HEK293 (cell line): ENCODE measurements around the gene BTG2.

Source experiments
- CTCF ChIA-PET: fragments of 350-600 bp; formaldehyde crosslinking; extraction: SDS; loops from one replicate; lab custom pipeline; 2021; ENCODE audit warnings: antibody characterized with exemption; lab: Yijun Ruan, JAX
- POLR2A ChIA-PET: fragments of 300-600 bp; formaldehyde crosslinking; extraction: SDS; loops from one replicate; lab custom pipeline; 2020; ENCODE audit warnings: antibody characterized with exemption, inconsistent platforms; lab: Yijun Ruan, JAX
- H3K27ac ChIP-seq: fragments of 200-500 bp; sonication (Bioruptor generic); 2 replicates; pipeline ENCODE4 v1.5.1; 2014; ENCODE audit warnings: low read depth, low read length, control low read depth, inconsistent platforms; ENCODE audit errors: extremely low read depth
- H3K36me3 ChIP-seq, 2 experiments: fragments of 200-500 bp in 1 of 2; sonication (Bioruptor generic) in 1 of 2; 1 replicate in 1 of 2; 2 replicates in 1 of 2; pipeline ENCODE4 v1.5.1; 2014 to 2017; ENCODE audit warnings: inconsistent platforms in 2 of 2, low read length in 2 of 2; ENCODE audit not compliant: control insufficient read depth in 2 of 2, insufficient read depth in 1 of 2
- H3K4me1 ChIP-seq: fragments of 200-500 bp; sonication (Bioruptor generic); 2 replicates; pipeline ENCODE4 v1.5.1; 2014; ENCODE audit warnings: mild to moderate bottlenecking, low read length, inconsistent platforms; ENCODE audit not compliant: control insufficient read depth, insufficient read depth
- H3K4me3 ChIP-seq: 2 replicates; pipeline ENCODE4 v1.5.1; 2011; ENCODE audit warnings: low read depth, mild to moderate bottlenecking, control low read depth, low read length, moderate library complexity
- H3K9me3 ChIP-seq: fragments of 200-500 bp; sonication (Bioruptor generic); 2 replicates; pipeline ENCODE4 v1.5.1; 2014; ENCODE audit warnings: low read depth, low read length, inconsistent platforms; ENCODE audit not compliant: control insufficient read depth, insufficient read depth
- AEBP2 ChIP-seq: fragments of 450-650 bp; formaldehyde crosslinking; IDR thresholded peaks from 2 replicates; pipeline ENCODE4 v1.5.1; 2016; ENCODE audit warnings: missing biosample characterization, missing genetic modification characterization, borderline replicate concordance
- GFI1B ChIP-seq: fragments of 450-650 bp; formaldehyde crosslinking; IDR thresholded peaks from 2 replicates; pipeline ENCODE4 v1.5.1; 2016; ENCODE audit warnings: missing biosample characterization, missing genetic modification characterization
- IKZF3 ChIP-seq: fragments of 450-650 bp; IDR thresholded peaks from 2 replicates; pipeline ENCODE4 v1.5.0; 2018; ENCODE audit warnings: missing biosample characterization, mild to moderate bottlenecking, missing genetic modification characterization, moderate library complexity
- KLF16 ChIP-seq: fragments of 450-650 bp; formaldehyde crosslinking; IDR thresholded peaks from 2 replicates; pipeline ENCODE4 v1.5.1; 2017; ENCODE audit warnings: missing biosample characterization, missing genetic modification characterization
- SALL2 ChIP-seq: fragments of 450-650 bp; formaldehyde crosslinking; IDR thresholded peaks from 2 replicates; pipeline ENCODE4 v1.5.0; 2017; ENCODE audit warnings: missing biosample characterization, mild to moderate bottlenecking, missing genetic modification characterization, borderline replicate concordance
- WT1 ChIP-seq: fragments of 450-650 bp; formaldehyde crosslinking; IDR thresholded peaks from 2 replicates; pipeline ENCODE4 v1.5.1; 2016; ENCODE audit warnings: missing biosample characterization, missing genetic modification characterization
- ZFP37 ChIP-seq: fragments of 450-650 bp; formaldehyde crosslinking; IDR thresholded peaks from 2 replicates; pipeline ENCODE4 v1.5.1; 2016; ENCODE audit warnings: missing biosample characterization, missing genetic modification characterization
- ZNF112 ChIP-seq: fragments of 450-650 bp; formaldehyde crosslinking; IDR thresholded peaks from 2 replicates; pipeline ENCODE4 v1.5.0; 2017; ENCODE audit warnings: missing biosample characterization, missing genetic modification characterization
- ZNF146 ChIP-seq: fragments of 450-650 bp; formaldehyde crosslinking; IDR thresholded peaks from 2 replicates; pipeline ENCODE4 v1.5.1; 2016; ENCODE audit warnings: missing biosample characterization, missing genetic modification characterization
- ZNF157 ChIP-seq: fragments of 450-650 bp; formaldehyde crosslinking; IDR thresholded peaks from 2 replicates; pipeline ENCODE4 v1.5.1; 2016; ENCODE audit warnings: missing biosample characterization, missing genetic modification characterization
- ZNF169 ChIP-seq: fragments of 450-650 bp; formaldehyde crosslinking; IDR thresholded peaks from 2 replicates; pipeline ENCODE4 v1.5.1; 2016; ENCODE audit warnings: missing biosample characterization, missing genetic modification characterization
- ZNF24 ChIP-seq: fragments of 450-650 bp; formaldehyde crosslinking; IDR thresholded peaks from 2 replicates; pipeline ENCODE4 v1.5.1; 2016; ENCODE audit warnings: missing biosample characterization, missing genetic modification characterization
- ZNF274 ChIP-seq, 2 experiments: fragments of 200-500 bp in 1 of 2; fragments of 450-650 bp in 1 of 2; sonication (Bioruptor generic) in 1 of 2; formaldehyde crosslinking in 1 of 2; IDR thresholded peaks; 2 replicates each; pipeline versions ENCODE4 v1.5.1 to v1.6.1; 2014 to 2016; ENCODE audit warnings: borderline replicate concordance in 1 of 2, inconsistent platforms in 1 of 2, low read length in 1 of 2, missing biosample characterization in 1 of 2, missing genetic modification characterization in 1 of 2
- ZNF280D ChIP-seq: fragments of 450-650 bp; formaldehyde crosslinking; IDR thresholded peaks from 2 replicates; pipeline ENCODE4 v1.5.1; 2016; ENCODE audit warnings: missing biosample characterization, missing genetic modification characterization
- ZNF311 ChIP-seq: fragments of 450-650 bp; formaldehyde crosslinking; IDR thresholded peaks from 2 replicates; pipeline ENCODE4 v1.5.1; 2017; ENCODE audit warnings: missing biosample characterization, missing genetic modification characterization, borderline replicate concordance
- ZNF366 ChIP-seq: fragments of 450-650 bp; formaldehyde crosslinking; conservative IDR thresholded peaks from 2 replicates; pipeline ENCODE4 v1.5.1; 2016; ENCODE audit warnings: missing biosample characterization, missing genetic modification characterization
- ZNF398 ChIP-seq: fragments of 450-650 bp; formaldehyde crosslinking; IDR thresholded peaks from 2 replicates; pipeline ENCODE4 v1.5.1; 2017; ENCODE audit warnings: missing biosample characterization, missing genetic modification characterization
- ZNF488 ChIP-seq: fragments of 450-650 bp; formaldehyde crosslinking; IDR thresholded peaks from 2 replicates; pipeline ENCODE4 v1.5.1; 2016; ENCODE audit warnings: missing biosample characterization, missing genetic modification characterization
- ZNF600 ChIP-seq: fragments of 450-650 bp; formaldehyde crosslinking; IDR thresholded peaks from 2 replicates; pipeline ENCODE4 v1.5.1; 2016; ENCODE audit warnings: missing biosample characterization, missing genetic modification characterization
- ZNF654 ChIP-seq: fragments of 450-650 bp; formaldehyde crosslinking; IDR thresholded peaks from 2 replicates; pipeline ENCODE4 v1.5.1; 2016; ENCODE audit warnings: low read depth, missing biosample characterization, missing genetic modification characterization
- ZNF658 ChIP-seq: fragments of 450-650 bp; formaldehyde crosslinking; IDR thresholded peaks from 2 replicates; pipeline ENCODE4; 2016; ENCODE audit warnings: missing biosample characterization, missing genetic modification characterization
- ZNF664 ChIP-seq: fragments of 450-650 bp; formaldehyde crosslinking; IDR thresholded peaks from 2 replicates; pipeline ENCODE4 v1.5.1; 2016; ENCODE audit warnings: missing biosample characterization, missing genetic modification characterization
- ZNF692 ChIP-seq: fragments of 450-650 bp; formaldehyde crosslinking; IDR thresholded peaks from 2 replicates; pipeline ENCODE4 v1.5.1; 2016; ENCODE audit warnings: missing biosample characterization, missing genetic modification characterization
- ZNF776 ChIP-seq: fragments of 450-650 bp; formaldehyde crosslinking; IDR thresholded peaks from 2 replicates; pipeline ENCODE4 v1.5.0; 2017; ENCODE audit warnings: missing biosample characterization, missing genetic modification characterization, borderline replicate concordance
- ZSCAN4 ChIP-seq: fragments of 450-650 bp; formaldehyde crosslinking; IDR thresholded peaks from 2 replicates; pipeline ENCODE4 v1.5.1; 2017; ENCODE audit warnings: missing biosample characterization, missing genetic modification characterization
- TF ChIP-seq, protein P1 (sequence below): fragments of 450-650 bp; formaldehyde crosslinking; IDR thresholded peaks from 2 replicates; pipeline ENCODE4 v1.5.1; 2016; ENCODE audit warnings: missing biosample characterization, missing genetic modification characterization

The BTG2 gene

DNA sequence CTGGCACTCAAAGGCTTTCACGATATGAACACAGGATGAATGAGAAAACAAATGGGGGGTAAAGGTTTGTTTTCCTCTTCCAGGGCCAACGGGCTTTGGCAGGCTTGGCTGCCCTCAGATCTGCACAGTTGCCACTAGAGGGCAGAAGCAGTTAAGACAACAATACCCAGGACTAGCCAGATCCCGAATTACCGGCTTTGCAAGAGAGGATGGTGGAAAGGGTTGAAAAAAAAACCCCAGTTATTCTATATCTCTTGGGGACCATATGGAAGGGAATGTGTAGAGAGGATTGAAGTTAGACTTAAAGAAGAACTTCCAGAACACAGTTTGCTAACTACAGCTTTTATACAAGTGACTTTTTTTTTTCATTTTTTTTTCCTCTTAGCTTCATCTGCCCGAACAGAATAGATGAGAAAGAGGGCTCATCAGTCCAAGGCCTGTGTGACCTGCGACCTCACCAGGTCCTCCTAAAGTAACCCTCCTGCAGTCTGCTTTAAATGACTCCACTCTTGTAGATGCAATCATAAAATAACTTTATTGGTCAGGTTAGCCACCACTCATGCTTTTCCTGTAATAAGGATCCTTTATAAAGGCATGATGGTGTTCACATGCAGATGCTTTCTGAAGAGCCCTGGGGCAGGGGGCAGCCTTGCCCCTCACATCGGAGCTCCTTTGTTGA lies 34.9 kb downstream of the BTG2 start:
- H3K9me3 ChIP-seq, result no peaks in the 10 kb centered on the region
- no peaks in the 10 kb centered on the region for H3K36me3 ChIP-seq
- POLR2A ChIA-PET, result no interaction called here
- H3K4me1 ChIP-seq, result no peaks in the 10 kb centered on the region
- H3K27ac ChIP-seq, result no peak overlapping the region
- CTCF ChIA-PET, result interaction anchor here (0.6 to 16.4 kb wide), 43 partner anchors 12 to 1376 kb away, joined by 3 to 371 read pairs (median 5); partner anchors contain the start of genes FMOD, OPTC and PRELP
- no peak overlapping the region for H3K4me3 ChIP-seq
- TF ChIP-seq ZFP37 (tag by site-specific recombination), result no peak
- TF ChIP-seq KLF16 (tag by site-specific recombination), result no peak
- TF ChIP-seq ZNF157 (tag by site-specific recombination), result no peak
- no peak for TF ChIP-seq ZNF664
- TF ChIP-seq ZNF311, result no peak
- no peak for TF ChIP-seq ZNF776 (tag by site-specific recombination)
- no peak for TF ChIP-seq SALL2 (tag by site-specific recombination)
- no peak for TF ChIP-seq WT1 (tag by site-specific recombination)
- peak; percentile 51; the same call in 1 of the 2 replicates for TF ChIP-seq ZNF600 (tag by site-specific recombination)
- no peak for TF ChIP-seq ZNF488 (tag by site-specific recombination)
- no peak for TF ChIP-seq ZNF658 (tag by site-specific recombination)
- TF ChIP-seq ZNF398 (tag by site-specific recombination), result no peak
- no peak for TF ChIP-seq ZNF366 (tag by site-specific recombination)
- 0 out of 2 replicates have a peak, but pooled peaks have one; percentile 36 for TF ChIP-seq ZNF692
- TF ChIP-seq ZNF169 (tag by site-specific recombination), result no peak
- TF ChIP-seq ZNF280D (tag by site-specific recombination), result no peak
- no peak for TF ChIP-seq ZNF112 (tag by site-specific recombination)
- 0 out of 2 replicates have a peak, but pooled peaks have one; percentile 32 for TF ChIP-seq IKZF3 (tag by site-specific recombination)
- TF ChIP-seq ZNF274 (IDR thresholded peaks at IDR 0.05; ENCODE audit: low read length), result no peak
- no peak for TF ChIP-seq ZNF274 (tag by site-specific recombination; IDR thresholded peaks at IDR 0.05; ENCODE audit: borderline replicate concordance)
- no peak for TF ChIP-seq ZSCAN4
- TF ChIP-seq GFI1B (tag by site-specific recombination), result no peak
- TF ChIP-seq ZNF654, result peak; percentile 97
- TF ChIP-seq, protein P1, sequence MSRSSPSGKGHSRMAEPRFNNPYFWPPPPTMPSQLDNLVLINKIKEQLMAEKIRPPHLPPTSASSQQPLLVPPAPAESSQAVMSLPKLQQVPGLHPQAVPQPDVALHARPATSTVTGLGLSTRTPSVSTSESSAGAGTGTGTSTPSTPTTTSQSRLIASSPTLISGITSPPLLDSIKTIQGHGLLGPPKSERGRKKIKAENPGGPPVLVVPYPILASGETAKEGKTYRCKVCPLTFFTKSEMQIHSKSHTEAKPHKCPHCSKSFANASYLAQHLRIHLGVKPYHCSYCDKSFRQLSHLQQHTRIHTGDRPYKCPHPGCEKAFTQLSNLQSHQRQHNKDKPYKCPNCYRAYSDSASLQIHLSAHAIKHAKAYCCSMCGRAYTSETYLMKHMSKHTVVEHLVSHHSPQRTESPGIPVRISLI (tag by site-specific recombination), result peak; percentile 75; the same call in 1 of the 2 replicates
- no peak for TF ChIP-seq ZNF146
- no peak for TF ChIP-seq ZNF24 (tag by site-specific recombination)
- TF ChIP-seq AEBP2 (tag by site-specific recombination), result no peak
